Neural progenitor cell (in vitro differentiated cells): ENCODE data around the gene PATE4. TPM values are rescaled to one million over a fixed set of nuclear protein-coding genes. Genes with fewer than 3 reads are reported as not detected.

Experiments used
- DNase-seq: peaks from one replicate; pipeline ENCODE4 v3.0.0-alpha.2; 2016; ENCODE audit warnings: low spot score
- H2AFZ ChIP-seq: fragments of 200-600 bp; sonication (generic); replicated peaks from 2 replicates; pipeline ENCODE4 v1.6.1; 2016; ENCODE audit warnings: antibody characterized with exemption
- H3F3A ChIP-seq: fragments of 200-600 bp; sonication (generic); 2 replicates; pipeline ENCODE4 v1.6.1; 2016; ENCODE audit warnings: antibody characterized with exemption, low read depth
- H3K27ac ChIP-seq: fragments of 200-600 bp; sonication (generic); 2 replicates; pipeline ENCODE4 v1.5.1; 2016; ENCODE audit warnings: mild to moderate bottlenecking
- H3K27me3 ChIP-seq: fragments of 200-600 bp; sonication (generic); 2 replicates; pipeline ENCODE4 v1.6.1; 2016; ENCODE audit warnings: mild to moderate bottlenecking, moderate library complexity
- H3K36me3 ChIP-seq: fragments of 200-600 bp; sonication (generic); 2 replicates; pipeline ENCODE4 v1.5.1; 2016
- H3K4me1 ChIP-seq: fragments of 200-600 bp; sonication (generic); 2 replicates; pipeline ENCODE4 v1.6.1; 2016; ENCODE audit warnings: mixed run types
- H3K4me2 ChIP-seq: fragments of 200-600 bp; sonication (generic); 2 replicates; pipeline ENCODE4 v1.6.1; 2016
- H3K4me3 ChIP-seq: fragments of 200-600 bp; sonication (generic); 2 replicates; pipeline ENCODE4 v1.5.1; 2016
- H3K79me2 ChIP-seq: fragments of 200-600 bp; sonication (generic); 2 replicates; pipeline ENCODE4 v1.6.1; 2016; ENCODE audit warnings: low read depth
- H3K9ac ChIP-seq: fragments of 200-600 bp; sonication (generic); 2 replicates; pipeline ENCODE4 v1.6.1; 2016
- H3K9me3 ChIP-seq: fragments of 200-600 bp; sonication (generic); 2 replicates; pipeline ENCODE4 v1.5.1; 2016; ENCODE audit warnings: low read depth
- H4K20me1 ChIP-seq: fragments of 200-600 bp; sonication (generic); 2 replicates; pipeline ENCODE4 v1.6.1; 2016; ENCODE audit warnings: low read depth
- H3K27ac Mint-ChIP-seq: 3 replicates; pipeline ENCODE4 v1.8.0; 2021; ENCODE audit warnings: mixed read lengths
- H3K27me3 Mint-ChIP-seq: 2 replicates; pipeline ENCODE4 v1.8.0; 2022; ENCODE audit warnings: low read depth, mild to moderate bottlenecking, inconsistent platforms, moderate library complexity, mixed read lengths; ENCODE audit not compliant: insufficient read depth
- H3K36me3 Mint-ChIP-seq: 3 replicates; pipeline ENCODE4 v1.8.0; 2021; ENCODE audit warnings: mixed read lengths
- H3K4me1 Mint-ChIP-seq: 3 replicates; pipeline ENCODE4 v1.8.0; 2021; ENCODE audit warnings: mixed read lengths
- H3K4me3 Mint-ChIP-seq: 3 replicates; pipeline ENCODE4 v1.8.0; 2021; ENCODE audit warnings: mild to moderate bottlenecking, moderate library complexity, mixed read lengths
- H3K9me3 Mint-ChIP-seq: 3 replicates; pipeline ENCODE4 v1.8.0; 2020; ENCODE audit warnings: mixed read lengths
- CTCF ChIP-seq: fragments of 200-600 bp; sonication (generic); IDR thresholded peaks from 2 replicates; pipeline ENCODE4 v1.5.1; 2017; ENCODE audit warnings: antibody characterized with exemption, mild to moderate bottlenecking
- EZH2 ChIP-seq: fragments of 200-600 bp; sonication (generic); IDR thresholded peaks from 2 replicates; pipeline ENCODE4 v1.6.1; 2017; ENCODE audit warnings: antibody characterized with exemption, mild to moderate bottlenecking, moderate library complexity
- EZH2phosphoT487 ChIP-seq: fragments of 200-600 bp; sonication (generic); IDR thresholded peaks from 2 replicates; pipeline ENCODE4 v1.6.1; 2017; ENCODE audit warnings: antibody characterized with exemption
- total RNA-seq: library from RNA; depleted of rRNA; stranded (reverse); fragments of >200 nt; gene quantifications from 2 replicates; pipeline ENCODE4 v1.2.3, GENCODE V29; 2015; ENCODE audit warnings: low replicate concordance

Gene PATE4
- total RNA-seq, 1 donor from 2014 or later: not detected

- Histone ChIP-seq H3K27me3 (no peaks in the 10 kb centered on the region), H4K20me1 (no peaks in the 10 kb centered on the region), H3K4me3 (no peak overlapping the region), H3K4me2 (no peak overlapping the region), H3K9ac (no peak overlapping the region), H3K27ac (no peak overlapping the region), H3F3A (no peaks in the 10 kb centered on the region), H3K9me3 (no peaks in the 10 kb centered on the region), H3K79me2 (no peaks in the 10 kb centered on the region), H2AFZ (no peak overlapping the region), H3K4me1 (no peaks in the 10 kb centered on the region), H3K36me3 (peaks cover 4% of the 10 kb centered on the region)
- Mint-ChIP-seq H3K4me1 (no peaks in the 10 kb centered on the region), H3K4me3 (no peak overlapping the region), H3K27me3 (peaks cover 3% of the 10 kb centered on the region), H3K36me3 (no peaks in the 10 kb centered on the region), H3K9me3 (peaks cover 3% of the 10 kb centered on the region), H3K27ac (no peak overlapping the region)
- DNase-seq: no peak
- no peak for TF ChIP-seq EZH2phosphoT487
- TF ChIP-seq EZH2: no peak
- no peak for TF ChIP-seq CTCF
These were observed 25.2 kb upstream of the PATE4 start for GRCh38 chr11:125807909-125808308.

GRCh38 chr11:125835748-125836147 lies 2.6 kb downstream of the PATE4 start:
- Histone ChIP-seq H3K4me1 (no peaks in the 10 kb centered on the region), H3F3A (no peaks in the 10 kb centered on the region), H3K27me3 (no peaks in the 10 kb centered on the region), H3K36me3 (no peaks in the 10 kb centered on the region), H3K79me2 (no peaks in the 10 kb centered on the region), H3K4me3 (no peak overlapping the region), H4K20me1 (no peaks in the 10 kb centered on the region), H3K9me3 (no peaks in the 10 kb centered on the region), H2AFZ (no peak overlapping the region), H3K9ac (no peak overlapping the region), H3K27ac (no peak overlapping the region), H3K4me2 (no peak overlapping the region)
- no peak overlapping the region for H3K27ac Mint-ChIP-seq
- H3K36me3 Mint-ChIP-seq: no peaks in the 10 kb centered on the region
- DNase-seq: no peak
- H3K27me3 Mint-ChIP-seq: peaks cover 3% of the 10 kb centered on the region
- H3K4me1 Mint-ChIP-seq: no peaks in the 10 kb centered on the region
- no peak overlapping the region for H3K4me3 Mint-ChIP-seq
- H3K9me3 Mint-ChIP-seq: no peaks in the 10 kb centered on the region
- TF ChIP-seq CTCF (no peak), EZH2 (no peak), EZH2phosphoT487 (no peak)

GRCh38 chr11:125842321-125842948 lies 9.3 kb downstream of the PATE4 start:
- Mint-ChIP-seq H3K36me3 (no peaks in the 10 kb centered on the region), H3K4me1 (no peaks in the 10 kb centered on the region), H3K27me3 (peaks cover 2% of the 10 kb centered on the region), H3K4me3 (no peak overlapping the region), H3K27ac (no peak overlapping the region), H3K9me3 (peaks cover 20% of the 10 kb centered on the region)
- Histone ChIP-seq H2AFZ (no peak overlapping the region), H3K36me3 (no peaks in the 10 kb centered on the region), H3K27ac (no peak overlapping the region), H3K9me3 (no peaks in the 10 kb centered on the region), H3K9ac (no peak overlapping the region), H3F3A (peaks cover 7% of the 10 kb centered on the region), H4K20me1 (no peaks in the 10 kb centered on the region), H3K27me3 (no peaks in the 10 kb centered on the region), H3K79me2 (no peaks in the 10 kb centered on the region), H3K4me2 (no peak overlapping the region), H3K4me1 (peaks cover 7% of the 10 kb centered on the region), H3K4me3 (no peak overlapping the region)
- no peak for DNase-seq
- TF ChIP-seq CTCF (no peak), EZH2phosphoT487 (no peak), EZH2 (no peak)
